ENCODE data around the gene ANKRD29. TPM values are rescaled to one million over a fixed set of nuclear protein-coding genes. Genes with fewer than 3 reads are reported as not detected.
"Not testable (repeated sequence)": the region's sequence is repeated elsewhere in the genome, so short reads cannot be mapped to it uniquely, and the experiment has no call there.

ANKRD29 gene
- total RNA-seq, 1 donor from 2014 or later: 9.2 TPM

- Histone ChIP-seq H3K36me3 (no peaks in the 10 kb centered on the region), H3K4me3 (no peak overlapping the region), H3K4me1 (peaks cover 7% of the 10 kb centered on the region), H3K9me3 (replicated peaks) (no peaks in the 10 kb centered on the region), H3K27ac (replicated peaks) (no peak overlapping the region), H3K27me3 (ENCODE audit: low read depth) (peaks cover 1% of the 10 kb centered on the region)
- intact Hi-C loops (cut with micrococcal nuclease): no loop called here
- TF ChIP-seq CTCF (IDR thresholded peaks at IDR 0.05; ENCODE audit: borderline replicate concordance): no peak
- DNase-seq: no peak
These were observed 48.3 kb downstream of the ANKRD29 start for GRCh38 chr18:23614413-23614812.

- H3K4me3 ChIP-seq; H3K27ac ChIP-seq (replicated peaks); H3K36me3 ChIP-seq; H3K4me1 ChIP-seq; H3K27me3 ChIP-seq (ENCODE audit: low read depth); DNase-seq; intact Hi-C loops (cut with micrococcal nuclease); H3K9me3 ChIP-seq (replicated peaks): not testable (repeated sequence)
These were observed 49.6 kb downstream of the ANKRD29 start for GRCh38 chr18:23613091-23613475.

- no peaks in the 10 kb centered on the region for H3K9me3 ChIP-seq (replicated peaks)
- no peak for DNase-seq
- H3K27me3 ChIP-seq (ENCODE audit: low read depth): no peaks in the 10 kb centered on the region
- no peaks in the 10 kb centered on the region for H3K36me3 ChIP-seq
- H3K4me1 ChIP-seq: no peaks in the 10 kb centered on the region
- H3K4me3 ChIP-seq: no peak overlapping the region
- no peak overlapping the region for H3K27ac ChIP-seq (replicated peaks)
- intact Hi-C loops (cut with micrococcal nuclease): no loop called here
- no peak for TF ChIP-seq CTCF (IDR thresholded peaks at IDR 0.05; ENCODE audit: borderline replicate concordance)
These were observed 50.1 kb downstream of the ANKRD29 start for GRCh38 chr18:23612434-23613090.

GRCh38 chr18:23609390-23610023 lies 53.2 kb downstream of the ANKRD29 start:
- DNase-seq: no peak
- Histone ChIP-seq H3K4me1 (no peaks in the 10 kb centered on the region), H3K4me3 (no peak overlapping the region), H3K27me3 (ENCODE audit: low read depth) (no peaks in the 10 kb centered on the region), H3K36me3 (no peaks in the 10 kb centered on the region), H3K9me3 (replicated peaks) (no peaks in the 10 kb centered on the region), H3K27ac (replicated peaks) (no peak overlapping the region)
- intact Hi-C loops (cut with micrococcal nuclease): no loop called here
- TF ChIP-seq CTCF (IDR thresholded peaks at IDR 0.05; ENCODE audit: borderline replicate concordance): no peak

- no peak for TF ChIP-seq CTCF (IDR thresholded peaks at IDR 0.05; ENCODE audit: borderline replicate concordance)
- no peaks in the 10 kb centered on the region for H3K27me3 ChIP-seq (ENCODE audit: low read depth)
- H3K9me3 ChIP-seq (replicated peaks): no peaks in the 10 kb centered on the region
- no peak overlapping the region for H3K27ac ChIP-seq (replicated peaks)
- H3K36me3 ChIP-seq: no peaks in the 10 kb centered on the region
- DNase-seq: no peak
- intact Hi-C loops (cut with micrococcal nuclease): no loop called here
- no peak overlapping the region for H3K4me3 ChIP-seq
- no peaks in the 10 kb centered on the region for H3K4me1 ChIP-seq
These were observed 54.5 kb downstream of the ANKRD29 start for GRCh38 chr18:23608211-23608610.

GRCh38 chr18:23605941-23606340 lies 56.8 kb downstream of the ANKRD29 start:
- Histone ChIP-seq H3K4me1 (no peaks in the 10 kb centered on the region), H3K9me3 (replicated peaks) (no peaks in the 10 kb centered on the region), H3K36me3 (no peaks in the 10 kb centered on the region), H3K27me3 (ENCODE audit: low read depth) (no peaks in the 10 kb centered on the region), H3K4me3 (no peak overlapping the region), H3K27ac (replicated peaks) (no peak overlapping the region)
- intact Hi-C loops (cut with micrococcal nuclease): no loop called here
- no peak for TF ChIP-seq CTCF (IDR thresholded peaks at IDR 0.05; ENCODE audit: borderline replicate concordance)
- no peak for DNase-seq
